GM23248 (cell line): ENCODE results near the gene ENDOV.

Source experiments
- EZH2 ChIP-seq: fragments of 200-600 bp; sonication (generic); IDR thresholded peaks from 2 replicates; pipeline ENCODE4 v1.6.1; 2018; ENCODE audit warnings: antibody characterized with exemption, mild to moderate bottlenecking; ENCODE audit not compliant: insufficient read depth, poor library complexity, severe bottlenecking
- EZH2phosphoT487 ChIP-seq: fragments of 200-600 bp; sonication (generic); IDR thresholded peaks from 2 replicates; pipeline ENCODE4 v1.6.1; 2018; ENCODE audit warnings: antibody characterized with exemption, moderate library complexity, mild to moderate bottlenecking, low read depth; ENCODE audit not compliant: insufficient read depth

DNA sequence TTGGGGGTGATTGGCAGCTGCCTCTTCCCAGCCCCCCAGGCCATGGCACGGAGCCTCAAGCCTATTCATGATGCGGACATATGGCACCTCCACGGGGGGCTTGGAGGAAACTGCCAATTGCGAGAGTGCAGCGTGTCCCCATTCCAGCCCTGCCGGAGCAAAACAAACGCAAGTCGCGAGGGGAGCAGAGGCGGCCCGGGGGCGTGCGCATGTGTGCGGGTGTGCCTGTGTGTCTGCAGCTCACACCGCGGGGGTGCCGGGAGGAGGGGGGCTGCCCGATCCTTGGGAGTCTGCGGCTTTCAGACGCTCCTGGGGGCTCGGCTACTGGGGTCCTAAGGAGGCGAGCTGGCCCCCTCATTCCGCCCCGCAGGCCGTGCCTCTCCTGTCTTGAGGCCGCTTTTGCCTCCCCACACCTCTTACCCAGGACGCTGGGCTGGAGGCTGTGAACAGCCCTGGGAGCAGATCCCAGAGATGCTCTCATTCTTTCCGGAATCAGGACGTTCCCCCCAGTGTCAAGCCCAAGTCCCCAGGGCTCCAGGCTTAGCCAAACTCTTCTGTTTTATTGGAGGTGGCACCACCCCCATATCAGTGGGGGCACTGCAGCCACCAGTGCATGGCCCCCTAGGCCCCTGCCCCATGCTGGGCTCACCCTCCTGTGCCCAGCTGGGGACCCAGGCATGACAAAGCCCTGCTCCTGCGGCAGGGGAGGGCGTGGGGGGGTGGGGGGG, 29.1 kb downstream of the ENDOV start:
- TF ChIP-seq EZH2 (no peak), EZH2phosphoT487 (no peak)
